Measurements from ENCODE around the gene CPSF4.

Gene CPSF4

DNA sequence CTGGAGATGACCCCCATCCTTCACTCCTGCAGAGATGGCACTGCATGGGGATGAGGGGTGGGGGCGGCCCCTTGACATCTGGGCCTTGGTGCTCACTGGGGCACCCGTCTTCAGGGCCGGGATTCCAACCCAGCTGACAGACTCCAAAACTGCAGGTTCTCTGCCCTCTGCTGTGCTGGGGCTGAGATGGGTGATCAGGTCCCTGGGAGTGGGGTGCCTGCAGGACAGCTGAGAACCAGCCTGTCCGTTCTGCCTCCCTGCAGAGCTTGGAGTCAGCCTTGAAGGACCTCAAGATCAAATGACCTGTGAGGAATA is 44.6 kb upstream of the CPSF4 start:
- no peak for DNase-seq (ENCODE audit: low read depth)
- H3K4me3 ChIP-seq (replicated peaks; ENCODE audit: low read depth, low read length), result no peak overlapping the region
- TF ChIP-seq, protein P1, sequence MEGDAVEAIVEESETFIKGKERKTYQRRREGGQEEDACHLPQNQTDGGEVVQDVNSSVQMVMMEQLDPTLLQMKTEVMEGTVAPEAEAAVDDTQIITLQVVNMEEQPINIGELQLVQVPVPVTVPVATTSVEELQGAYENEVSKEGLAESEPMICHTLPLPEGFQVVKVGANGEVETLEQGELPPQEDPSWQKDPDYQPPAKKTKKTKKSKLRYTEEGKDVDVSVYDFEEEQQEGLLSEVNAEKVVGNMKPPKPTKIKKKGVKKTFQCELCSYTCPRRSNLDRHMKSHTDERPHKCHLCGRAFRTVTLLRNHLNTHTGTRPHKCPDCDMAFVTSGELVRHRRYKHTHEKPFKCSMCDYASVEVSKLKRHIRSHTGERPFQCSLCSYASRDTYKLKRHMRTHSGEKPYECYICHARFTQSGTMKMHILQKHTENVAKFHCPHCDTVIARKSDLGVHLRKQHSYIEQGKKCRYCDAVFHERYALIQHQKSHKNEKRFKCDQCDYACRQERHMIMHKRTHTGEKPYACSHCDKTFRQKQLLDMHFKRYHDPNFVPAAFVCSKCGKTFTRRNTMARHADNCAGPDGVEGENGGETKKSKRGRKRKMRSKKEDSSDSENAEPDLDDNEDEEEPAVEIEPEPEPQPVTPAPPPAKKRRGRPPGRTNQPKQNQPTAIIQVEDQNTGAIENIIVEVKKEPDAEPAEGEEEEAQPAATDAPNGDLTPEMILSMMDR (IDR thresholded peaks at IDR 0.05; ENCODE audit: low read length, missing control alignments), result no peak

DNA sequence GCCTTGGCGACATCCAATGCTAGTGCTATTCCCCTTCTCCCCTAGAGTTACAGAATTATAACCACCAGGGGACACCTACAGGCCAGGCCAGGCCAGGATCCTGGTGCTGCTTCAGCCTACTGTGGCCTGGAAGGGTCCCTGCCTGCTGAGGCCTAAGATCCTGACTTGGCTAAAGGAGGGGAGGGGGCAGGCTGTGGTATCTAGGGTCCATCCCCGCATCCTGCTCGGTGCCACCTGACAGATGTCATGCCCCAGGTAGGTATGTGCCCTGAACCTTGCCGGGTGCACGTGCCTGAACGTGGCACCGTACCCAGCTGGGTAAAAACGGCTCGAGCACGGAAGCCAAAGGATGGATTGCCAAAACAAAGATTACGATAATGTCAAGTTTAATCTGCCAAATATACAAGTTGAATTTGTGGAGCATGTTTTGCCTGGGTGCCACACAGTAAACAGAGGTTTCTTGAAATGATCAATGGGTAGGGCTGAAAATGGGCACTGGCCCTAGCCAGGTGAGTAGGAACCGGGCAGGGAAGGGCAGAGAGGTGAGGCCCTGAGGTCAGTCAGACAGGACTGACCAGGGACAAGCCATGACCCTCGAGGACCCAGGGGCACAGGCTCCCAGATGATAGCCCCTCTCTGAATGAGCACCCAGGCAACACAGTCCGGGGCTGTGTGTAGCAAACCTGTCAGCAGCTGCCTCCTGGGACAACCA is 43.0 kb upstream of the CPSF4 start:
- no peak for DNase-seq (ENCODE audit: low read depth)
- no peak overlapping the region for H3K4me3 ChIP-seq (replicated peaks; ENCODE audit: low read depth, low read length)
- TF ChIP-seq, protein P1 (IDR thresholded peaks at IDR 0.05; ENCODE audit: low read length, missing control alignments), result peak; percentile 5

DNA sequence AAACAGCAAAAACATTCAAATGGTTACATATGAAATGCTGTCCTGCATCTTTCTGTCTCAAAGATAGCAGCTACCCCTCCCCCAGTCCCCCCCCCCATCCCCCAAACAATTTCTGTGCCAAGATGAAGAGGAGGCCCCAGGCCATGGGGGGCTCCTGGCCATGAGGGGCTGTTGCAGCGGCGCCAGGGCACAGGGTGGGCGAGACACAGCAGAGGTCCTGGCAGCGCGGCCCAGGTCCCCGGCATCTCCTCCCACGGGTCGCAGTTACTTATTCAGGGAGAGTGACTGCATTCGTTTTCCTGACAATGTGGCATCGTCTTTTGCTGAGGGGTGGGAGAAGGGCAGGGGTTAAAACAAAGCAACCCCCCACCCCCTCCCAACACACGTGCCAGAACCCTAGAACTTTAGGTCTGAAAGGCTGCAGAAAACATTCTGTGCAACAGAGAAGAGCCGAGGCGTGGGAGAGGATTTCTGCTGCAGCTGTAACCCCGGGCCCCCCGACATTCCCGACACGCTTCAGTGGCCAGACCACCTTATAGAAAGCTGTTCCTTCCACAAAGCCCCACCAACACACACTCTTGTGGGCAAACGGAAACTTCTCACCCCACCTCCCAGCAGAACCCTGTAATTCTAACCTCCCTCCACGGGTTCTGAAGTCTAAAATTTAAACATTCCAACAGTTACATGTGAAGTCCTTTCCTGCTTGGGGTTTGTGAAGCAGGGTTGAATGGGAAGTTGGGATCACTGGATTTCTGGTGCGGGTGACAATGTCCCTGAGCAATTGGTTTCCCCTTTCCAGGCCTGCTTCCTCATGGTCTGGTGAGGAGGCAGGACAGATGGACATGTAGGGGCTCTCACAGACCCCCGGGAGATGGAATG is 42.1 kb upstream of the CPSF4 start:
- TF ChIP-seq, protein P1 (IDR thresholded peaks at IDR 0.05; ENCODE audit: low read length, missing control alignments), result no peak
- no peak overlapping the region for H3K4me3 ChIP-seq (replicated peaks; ENCODE audit: low read depth, low read length)
- DNase-seq (ENCODE audit: low read depth), result no peak

DNA sequence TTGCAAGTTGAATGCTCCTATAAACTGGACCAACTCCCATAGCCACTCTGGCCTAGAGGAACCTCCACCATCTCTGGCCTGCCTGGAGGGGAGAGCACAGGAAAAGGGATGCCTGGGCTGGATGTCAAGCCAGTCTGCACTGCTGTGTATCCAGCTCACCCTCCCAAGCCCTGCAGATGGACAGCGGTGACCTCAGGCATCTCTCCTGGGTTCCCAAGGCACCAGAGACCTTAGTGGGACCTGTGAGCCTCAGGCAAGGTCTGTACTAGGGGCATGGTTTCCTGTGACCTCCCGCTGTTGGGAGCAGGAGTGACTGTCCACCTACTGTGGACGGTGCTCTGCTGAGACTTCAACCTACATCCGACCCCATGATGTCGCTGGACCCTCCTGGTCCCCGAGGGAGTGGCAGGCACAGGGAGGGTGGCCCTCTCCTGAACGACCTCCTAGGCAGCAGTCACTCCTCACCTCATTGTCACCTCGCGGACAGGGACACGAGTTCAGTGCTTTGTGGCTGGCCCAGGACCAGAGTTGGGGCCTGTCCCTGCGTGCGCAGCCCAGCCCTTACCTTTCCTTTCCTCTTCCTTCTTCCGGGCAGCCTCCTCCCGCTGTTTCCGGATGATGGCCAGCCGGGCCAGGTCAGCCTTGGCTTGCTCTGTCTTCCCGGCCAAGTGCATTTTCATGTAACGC is 41.3 kb upstream of the CPSF4 start:
- TF ChIP-seq, protein P1 (IDR thresholded peaks at IDR 0.05; ENCODE audit: low read length, missing control alignments), result no peak
- H3K4me3 ChIP-seq (replicated peaks; ENCODE audit: low read depth, low read length), result no peak overlapping the region

DNA sequence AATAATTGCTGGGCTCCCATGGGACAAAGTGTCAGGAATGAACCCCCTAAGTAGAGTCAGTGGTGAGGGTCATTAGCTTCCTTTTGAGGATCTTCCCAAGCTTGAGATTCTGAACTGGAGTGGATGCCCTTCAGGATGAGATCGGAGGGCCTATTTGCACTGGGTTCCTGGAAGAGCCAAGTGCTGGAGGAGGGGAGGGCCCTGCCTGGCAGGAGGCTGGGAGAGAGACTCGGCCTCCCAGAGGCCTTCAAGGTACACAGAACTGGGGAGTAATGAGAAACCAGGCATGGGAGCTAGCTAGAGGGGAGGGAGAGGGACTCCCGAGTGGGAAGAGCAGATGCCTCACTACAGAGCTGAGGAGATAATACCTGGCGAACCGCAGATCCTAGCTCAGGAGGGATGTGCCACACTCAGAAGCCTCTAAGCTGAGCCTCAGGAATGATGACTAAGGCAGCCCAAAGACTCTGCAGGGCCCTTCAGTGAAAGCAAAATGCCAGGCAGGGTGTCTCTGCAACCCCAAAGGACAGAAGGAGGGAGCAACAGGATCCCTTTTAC is 39.8 kb upstream of the CPSF4 start:
- H3K4me3 ChIP-seq (replicated peaks; ENCODE audit: low read depth, low read length), result no peak overlapping the region
- TF ChIP-seq, protein P1 (IDR thresholded peaks at IDR 0.05; ENCODE audit: low read length, missing control alignments), result no peak
- no peak for DNase-seq (ENCODE audit: low read depth)

More for the DNA sequence above, 41.3 kb upstream of the CPSF4 start:
- DNase-seq (ENCODE audit: low read depth), result no peak

DNA sequence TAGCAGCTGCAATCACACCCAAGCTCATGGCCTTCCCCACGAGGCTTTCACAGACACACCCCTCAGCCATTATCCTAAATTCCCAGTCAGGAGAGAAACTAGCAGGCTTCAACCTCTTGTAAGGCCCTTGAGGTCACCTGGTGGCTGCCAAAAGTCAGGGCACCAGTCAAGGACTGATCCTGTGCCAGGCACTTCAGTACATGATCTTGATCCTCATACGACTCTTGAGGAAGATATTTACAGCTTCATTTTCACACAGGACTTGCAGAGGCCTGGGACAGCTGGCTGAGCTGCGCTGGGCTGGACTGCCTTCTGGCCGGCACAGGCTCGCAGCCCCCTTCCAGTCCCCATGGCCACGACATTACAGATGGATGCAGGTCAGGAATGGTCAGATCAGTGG is 39.1 kb upstream of the CPSF4 start:
- TF ChIP-seq, protein P1 (IDR thresholded peaks at IDR 0.05; ENCODE audit: low read length, missing control alignments), result no peak
- no peak for DNase-seq (ENCODE audit: low read depth)
- no peak overlapping the region for H3K4me3 ChIP-seq (replicated peaks; ENCODE audit: low read depth, low read length)

Data from fibroblast of pulmonary artery (primary cell).